NB4 (cell line): Measurements from ENCODE around the gene SATB2.

ENCODE experiments used
- CTCF ChIP-seq: IDR thresholded peaks from one replicate; pipeline ENCODE4 v1.5.1; 2012; ENCODE audit warnings: low read depth, low read length
- MAX ChIP-seq: IDR thresholded peaks from 2 replicates; pipeline ENCODE4 v1.6.1; 2011; ENCODE audit warnings: low read depth, low read length
- POLR2A ChIP-seq: IDR thresholded peaks from 2 replicates; pipeline ENCODE4 v1.6.1; 2011; ENCODE audit warnings: mild to moderate bottlenecking; ENCODE audit not compliant: insufficient read length; ENCODE audit errors: extremely low read depth

- no peak for TF ChIP-seq CTCF
- no peak for TF ChIP-seq POLR2A
- TF ChIP-seq MAX = no peak
Measured at GRCh38 chr2:199307461-199307860, 150.3 kb downstream of the SATB2 start.
